ENCODE data around the gene SLC39A13.
A peak's percentile ranks its signal among the peaks of the same experiment; 100 is the strongest.

Gene SLC39A13

GRCh38 chr11:47406896-47407745 is 1.3 kb upstream of the SLC39A13 start:
- no peak for DNase-seq

GRCh38 chr11:47408598-47409439 is 429 bp downstream of the SLC39A13 start:
- no peak for DNase-seq

GRCh38 chr11:47409440-47410369 is 1.3 kb downstream of the SLC39A13 start:
- no peak for DNase-seq

GRCh38 chr11:47410370-47411264 is 2.2 kb downstream of the SLC39A13 start:
- DNase-seq: no peak

GRCh38 chr11:47411884-47412746 is 3.7 kb downstream of the SLC39A13 start:
- no peak for DNase-seq

GRCh38 chr11:47413351-47413750 is 5.0 kb downstream of the SLC39A13 start:
- no peak for DNase-seq

- DNase-seq: no peak
Observed at GRCh38 chr11:47413908-47414684, 5.7 kb downstream of the SLC39A13 start.

GRCh38 chr11:47414685-47415070 is 6.3 kb downstream of the SLC39A13 start:
- no peak for DNase-seq

GRCh38 chr11:47415091-47415854 is 6.9 kb downstream of the SLC39A13 start:
- DNase-seq: no peak

- DNase-seq: peak; percentile 80
Observed at GRCh38 chr11:47415949-47416472, 7.6 kb downstream of the SLC39A13 start.

GRCh38 chr11:47417712-47418111 is 9.3 kb downstream of the SLC39A13 start:
- no peak for DNase-seq

- DNase-seq: no peak
Observed at GRCh38 chr11:47418454-47419259, 10.3 kb downstream of the SLC39A13 start.

GRCh38 chr11:47425611-47426010 is 17.2 kb downstream of the SLC39A13 start:
- DNase-seq: no peak

GRCh38 chr11:47426062-47426956 is 17.9 kb downstream of the SLC39A13 start, which contains the start of gene PSMC3:
PSMC3 (minus strand) TSS chr11:47426439; CDS start chr11:47426279, 160 bp downstream.
- peak; percentile 88 for DNase-seq

GRCh38 chr11:47430524-47430923 is 22.1 kb downstream of the SLC39A13 start:
- DNase-seq: no peak

GRCh38 chr11:47431356-47432083 is 23.1 kb downstream of the SLC39A13 start:
- no peak for DNase-seq
